T1000 (cell line): Measurements from ENCODE around the gene NLN.

Experiments used
- DNase-seq: peaks from one replicate; lab custom pipeline; 2025; ENCODE audit warnings: mixed read lengths; lab: John Stamatoyannopoulos, UW

The NLN gene

DNA sequence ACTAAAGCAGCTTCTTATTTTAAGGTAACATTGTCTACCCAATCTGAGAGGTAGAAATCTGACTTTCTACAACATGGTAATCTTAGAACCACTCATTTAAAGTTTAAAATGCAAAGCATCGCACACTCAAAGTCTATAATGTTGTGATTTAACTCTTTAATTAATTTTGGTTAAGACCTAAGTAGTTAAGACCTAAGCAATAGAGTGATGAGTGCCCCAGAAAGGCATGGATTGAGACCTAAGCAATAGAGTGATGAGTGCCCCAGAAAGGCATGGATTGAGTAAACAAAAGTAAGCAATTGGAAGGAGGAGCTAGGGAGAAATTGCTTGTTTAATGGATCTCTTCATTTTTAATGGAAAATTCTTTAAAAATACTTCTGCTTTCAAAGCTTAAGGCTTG, 86.8 kb downstream of the NLN start:
- no peak for DNase-seq

DNA sequence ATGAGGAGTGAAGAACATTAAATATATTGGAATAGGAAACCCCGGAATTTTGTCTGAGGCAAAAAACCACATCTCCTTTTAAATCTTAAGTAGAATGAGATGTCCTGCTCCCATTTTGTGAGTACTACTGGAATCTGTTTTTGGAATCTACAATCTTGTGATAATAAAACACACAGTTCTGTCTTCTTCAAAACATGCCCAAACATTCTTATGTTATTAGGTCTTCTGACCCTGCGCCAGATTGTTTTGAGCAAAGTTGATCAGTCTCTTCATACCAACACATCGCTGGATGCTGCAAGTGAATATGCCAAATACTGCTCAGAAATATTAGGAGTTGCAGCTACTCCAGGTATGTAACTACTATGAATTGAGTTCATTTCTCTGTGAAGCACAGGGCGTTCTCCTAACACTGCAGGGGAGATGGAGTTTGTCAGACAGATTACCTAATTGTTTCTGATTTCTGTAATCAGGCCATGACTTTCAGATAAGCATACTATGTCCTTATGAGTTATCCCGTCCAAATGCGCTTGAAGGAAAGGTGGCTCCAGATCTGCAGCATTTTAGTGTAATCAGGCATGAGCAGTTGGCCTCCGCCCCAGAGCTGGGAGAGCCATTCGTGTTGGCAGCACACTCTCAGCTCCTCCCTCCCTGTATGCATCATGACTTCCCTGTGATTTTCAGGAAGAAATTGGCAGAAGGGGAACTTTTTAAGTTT, 88.0 kb downstream of the NLN start:
- DNase-seq = no peak

DNA sequence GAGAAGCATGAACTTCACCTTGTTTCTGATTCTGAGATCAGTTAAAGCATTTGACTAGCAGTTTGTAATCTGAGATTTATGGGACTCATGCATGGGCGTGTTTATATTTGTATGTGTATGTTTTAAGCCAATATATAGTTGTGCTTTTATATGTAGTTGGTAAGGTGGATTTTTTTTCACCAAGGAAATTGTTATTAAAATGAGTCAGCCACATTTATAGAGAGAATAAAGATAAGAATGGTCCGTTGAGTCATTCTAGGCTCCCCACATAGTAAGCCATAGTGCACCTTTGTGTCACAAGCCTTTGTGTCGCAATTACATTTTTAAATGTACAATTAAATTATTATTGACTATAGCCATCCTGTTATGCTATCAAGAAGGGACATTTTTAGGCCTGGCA, 89.0 kb downstream of the NLN start:
- no peak for DNase-seq

DNA sequence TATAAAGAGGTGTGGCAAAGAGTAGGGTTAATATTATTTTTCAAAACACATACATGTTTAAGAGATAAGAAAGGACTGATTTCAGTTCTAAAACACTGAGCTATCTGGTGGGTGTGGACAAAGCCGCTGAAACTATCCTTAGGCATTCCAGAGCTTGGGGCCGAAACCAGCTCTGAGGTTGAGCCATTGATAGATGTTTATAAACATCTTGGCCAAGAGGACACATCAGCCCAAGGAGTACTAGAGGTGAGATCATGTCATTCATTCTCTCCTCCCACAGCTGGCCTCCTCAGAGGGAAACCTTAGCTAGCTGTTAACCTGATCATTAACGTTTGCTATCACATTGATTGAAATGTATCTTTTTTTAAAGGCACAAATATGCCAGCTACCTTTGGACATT, 89.9 kb downstream of the NLN start:
- DNase-seq = no peak

DNA sequence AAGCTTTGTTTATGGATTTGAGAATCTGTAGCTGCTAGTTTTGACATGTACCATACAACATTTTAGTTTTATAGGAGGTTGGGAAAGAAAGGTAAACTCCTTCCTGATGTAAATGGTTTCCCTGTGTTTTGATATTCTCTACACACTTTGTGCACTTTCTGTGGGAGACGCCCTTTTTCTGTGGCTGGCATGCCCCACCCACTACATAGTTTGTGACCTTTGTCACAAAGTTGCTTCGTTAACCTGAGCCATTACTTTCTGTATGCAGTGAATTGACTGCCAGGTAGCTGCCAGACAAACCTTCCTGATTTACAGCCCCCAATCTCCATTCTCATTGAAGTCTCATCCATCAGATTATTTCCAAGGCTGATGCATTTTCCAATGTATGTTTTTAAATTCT, 90.6 kb downstream of the NLN start:
- DNase-seq = no peak

DNA sequence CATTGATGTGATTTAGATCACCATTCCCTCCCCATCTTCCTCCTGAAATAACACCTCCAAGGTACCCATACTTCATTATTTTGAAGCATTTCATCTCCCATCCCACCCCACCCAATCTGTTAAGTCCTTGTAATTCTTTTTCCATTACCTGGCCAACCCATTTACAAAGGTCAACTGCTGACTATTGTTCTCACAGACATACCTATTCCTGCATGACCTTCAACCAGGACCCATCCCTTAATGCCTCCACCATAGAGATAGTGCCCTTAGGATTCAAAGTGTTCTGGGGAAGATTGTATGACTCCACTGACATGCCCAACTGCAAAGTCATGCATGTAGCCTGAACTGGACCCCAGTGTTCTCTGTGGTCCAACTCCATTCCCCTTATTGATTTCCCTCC, 91.2 kb downstream of the NLN start:
- no peak for DNase-seq

DNA sequence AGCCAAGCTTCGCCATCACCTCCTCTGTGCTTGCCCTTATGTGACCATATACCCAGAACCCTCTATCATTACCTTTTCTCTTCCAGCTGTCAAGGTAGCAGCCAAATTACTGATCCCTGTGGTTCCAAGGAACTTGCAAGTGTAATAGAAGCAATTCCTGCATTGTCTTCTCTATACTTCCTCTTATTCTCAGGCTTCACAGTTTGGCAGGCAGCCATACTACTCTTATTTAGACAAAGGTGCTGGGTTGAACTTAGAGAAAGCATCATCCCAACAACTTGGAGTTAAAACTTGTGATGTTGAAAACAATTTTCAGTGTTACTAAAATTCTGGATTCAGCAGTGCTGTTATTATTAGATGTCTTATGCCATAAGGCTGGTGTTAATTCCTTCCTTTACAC, 93.2 kb downstream of the NLN start:
- no peak for DNase-seq

DNA sequence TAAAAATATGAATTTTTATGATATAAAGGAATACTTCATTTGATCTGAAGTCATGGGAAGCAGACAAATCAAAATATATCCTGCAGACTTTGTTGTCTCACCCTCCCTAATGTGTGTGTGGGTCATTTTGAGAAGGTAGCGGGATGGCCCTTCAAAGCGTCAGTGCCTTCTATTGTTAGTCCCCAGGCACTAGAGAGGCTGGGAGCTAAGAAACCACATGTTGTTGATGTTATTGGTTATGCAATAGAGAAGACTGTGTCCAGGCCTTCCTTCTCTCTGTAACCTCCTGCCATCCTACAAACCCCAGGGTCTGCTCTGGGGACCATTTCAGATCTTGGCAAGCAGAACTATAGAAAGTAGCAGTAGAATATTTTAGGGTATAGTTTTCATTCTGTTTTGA, 94.7 kb downstream of the NLN start:
- no peak for DNase-seq

DNA sequence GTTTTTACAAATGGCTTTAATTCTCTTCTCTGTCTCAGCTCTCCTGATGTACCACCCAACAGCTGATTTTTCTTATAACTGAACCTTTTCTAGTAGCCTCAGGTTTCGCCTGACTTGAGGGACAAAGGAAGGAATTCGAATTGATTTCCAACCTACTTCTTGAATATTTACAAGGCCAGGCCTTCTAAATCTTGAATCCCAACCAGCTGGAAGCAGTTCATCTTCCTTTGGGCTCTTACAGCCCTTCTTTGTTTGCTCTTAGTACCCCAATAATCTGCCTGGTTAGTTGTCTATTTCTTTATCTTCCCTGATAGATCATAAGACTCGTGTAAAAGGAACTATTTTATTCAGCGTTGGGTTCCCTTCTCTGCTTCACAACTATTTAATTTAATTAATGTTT, 95.9 kb downstream of the NLN start:
- no peak for DNase-seq

DNA sequence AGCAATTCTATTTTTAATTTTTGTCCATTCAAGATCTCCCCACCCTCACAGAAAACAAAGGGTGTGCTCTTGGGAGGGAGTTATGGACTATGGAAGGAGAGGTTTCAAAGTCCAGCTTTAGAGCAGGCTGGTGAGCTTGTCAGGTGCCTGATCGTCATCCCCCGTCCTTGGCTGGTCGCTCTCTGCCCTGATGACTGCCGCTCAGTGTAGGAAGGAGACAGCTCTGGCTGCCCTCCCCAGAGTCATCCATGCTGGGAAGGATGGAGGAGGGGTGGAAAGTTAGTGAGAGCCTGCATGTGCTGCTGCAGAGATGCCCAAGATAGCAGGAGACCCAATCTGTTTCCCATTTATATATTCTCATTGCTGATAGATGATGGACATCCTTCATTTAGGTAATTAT, 96.6 kb downstream of the NLN start:
- no peak for DNase-seq

DNA sequence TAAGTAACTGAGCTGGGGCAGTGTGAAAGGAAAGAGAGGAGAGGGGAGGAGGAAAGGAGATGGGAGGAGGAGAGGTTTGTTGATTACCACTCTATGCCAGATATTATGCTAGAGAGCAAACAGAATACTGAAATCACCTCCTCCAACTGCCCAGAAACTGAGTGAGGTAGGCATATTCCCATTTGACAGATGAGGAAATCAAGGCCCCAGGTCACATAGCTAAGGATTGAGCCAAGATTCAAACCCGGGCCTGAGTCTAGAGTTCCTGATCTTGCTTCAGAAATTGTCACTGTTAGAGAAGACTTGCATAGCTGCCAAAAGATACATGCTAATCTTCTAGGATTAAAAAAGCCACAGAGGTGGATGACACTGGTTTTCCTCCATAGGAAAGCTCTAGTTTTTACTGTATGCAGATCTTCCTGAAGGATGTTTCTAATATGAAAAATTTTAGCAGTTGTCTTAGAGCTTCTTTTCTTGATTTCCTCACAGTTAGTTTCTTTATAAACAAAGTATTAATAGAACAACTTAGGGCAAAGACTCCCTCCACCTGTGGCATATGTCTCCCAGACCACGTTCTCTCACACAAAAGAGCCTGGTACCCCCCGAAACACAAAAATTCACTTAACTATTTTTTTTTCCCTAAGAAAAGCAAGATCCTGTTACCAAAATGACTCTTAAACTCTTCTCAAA, 97.4 kb downstream of the NLN start:
- no peak for DNase-seq

DNA sequence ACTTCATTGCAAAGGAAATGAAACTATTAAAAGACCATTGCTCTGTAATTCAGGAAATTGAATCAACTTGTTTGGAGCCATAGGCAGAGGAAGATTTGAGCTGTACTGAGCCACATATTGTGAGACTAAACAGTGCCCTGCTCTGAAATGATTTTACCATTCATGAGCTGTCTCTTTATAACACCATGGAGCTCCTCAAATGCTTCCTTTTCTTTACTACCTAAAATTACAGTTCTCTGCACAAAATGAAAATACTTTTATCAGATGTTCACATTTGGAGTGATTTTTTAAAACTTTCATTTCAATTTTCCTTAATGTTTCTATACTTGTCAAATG, 97.9 kb downstream of the NLN start:
- DNase-seq = no peak

DNA sequence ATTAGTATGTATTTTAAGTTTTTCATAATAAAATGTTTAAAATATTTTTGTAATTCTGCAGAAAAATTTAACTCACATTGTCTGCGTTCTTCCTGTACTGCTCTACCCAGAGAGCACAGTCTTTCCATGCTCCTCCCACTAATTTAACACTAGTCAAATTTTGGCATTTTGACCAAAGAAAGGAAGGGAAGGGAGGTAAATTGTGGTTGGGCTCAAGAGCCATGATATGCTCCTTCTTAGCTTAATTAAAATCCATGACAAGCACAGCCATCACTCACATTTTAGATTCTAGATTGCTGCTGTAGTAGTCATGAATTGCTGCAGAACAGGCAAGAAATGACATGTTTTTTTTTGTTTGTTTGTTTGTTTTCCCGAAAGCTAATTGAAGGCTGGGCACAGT, 98.4 kb downstream of the NLN start:
- no peak for DNase-seq

DNA sequence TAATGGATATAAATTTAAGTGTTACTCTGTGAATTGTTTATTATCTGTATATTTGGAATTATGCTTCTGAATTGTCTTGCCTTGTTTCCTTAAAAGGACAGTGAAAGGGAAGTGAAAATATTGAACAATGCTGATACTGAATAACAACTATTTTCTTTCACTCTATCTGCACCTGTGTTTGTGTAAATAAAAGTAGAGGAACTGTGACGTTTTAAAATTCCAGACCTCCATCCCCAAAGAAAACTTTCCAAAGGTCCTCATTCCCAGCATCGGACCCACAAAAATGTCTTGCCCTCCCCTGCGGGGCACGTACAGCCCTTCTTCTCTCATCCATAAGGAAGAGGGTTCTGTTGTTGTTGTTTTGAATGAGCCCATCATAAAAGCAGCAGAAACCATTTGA, 100.0 kb downstream of the NLN start:
- DNase-seq = no peak

DNA sequence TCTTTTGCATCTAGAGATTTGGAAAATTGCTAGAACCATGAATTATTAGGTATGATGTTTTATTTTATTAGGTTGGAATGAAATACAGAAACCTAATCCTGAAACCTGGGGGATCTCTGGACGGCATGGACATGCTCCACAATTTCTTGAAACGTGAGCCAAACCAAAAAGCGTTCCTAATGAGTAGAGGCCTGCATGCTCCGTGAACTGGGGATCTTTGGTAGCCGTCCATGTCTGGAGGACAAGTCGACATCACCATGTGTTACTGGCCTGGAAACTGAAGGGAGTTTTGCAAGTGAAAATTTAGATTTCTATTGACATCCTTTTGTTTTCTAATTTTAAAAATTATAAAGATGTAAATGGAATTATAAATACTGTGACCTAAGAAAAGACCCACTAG, 100.7 kb downstream of the NLN start:
- no peak for DNase-seq

DNA sequence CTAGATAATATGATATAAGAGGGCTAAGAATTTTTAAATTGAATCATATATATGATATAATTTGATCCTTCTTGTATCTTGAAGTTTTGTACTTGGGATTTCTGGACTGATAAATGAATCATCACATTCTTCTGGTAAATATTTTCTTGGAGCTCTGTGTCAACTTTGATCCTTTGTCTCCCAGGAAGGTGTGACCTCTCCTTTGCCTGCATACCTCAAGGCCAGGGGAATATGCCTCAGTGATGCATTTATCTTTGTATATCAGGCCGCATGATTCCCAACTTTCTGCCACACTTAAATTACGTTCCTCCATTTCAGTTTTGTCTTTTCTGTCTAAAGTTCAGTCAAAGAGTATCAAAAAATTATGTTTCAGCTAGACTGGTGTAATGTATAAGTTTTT, 101.2 kb downstream of the NLN start:
- no peak for DNase-seq

DNA sequence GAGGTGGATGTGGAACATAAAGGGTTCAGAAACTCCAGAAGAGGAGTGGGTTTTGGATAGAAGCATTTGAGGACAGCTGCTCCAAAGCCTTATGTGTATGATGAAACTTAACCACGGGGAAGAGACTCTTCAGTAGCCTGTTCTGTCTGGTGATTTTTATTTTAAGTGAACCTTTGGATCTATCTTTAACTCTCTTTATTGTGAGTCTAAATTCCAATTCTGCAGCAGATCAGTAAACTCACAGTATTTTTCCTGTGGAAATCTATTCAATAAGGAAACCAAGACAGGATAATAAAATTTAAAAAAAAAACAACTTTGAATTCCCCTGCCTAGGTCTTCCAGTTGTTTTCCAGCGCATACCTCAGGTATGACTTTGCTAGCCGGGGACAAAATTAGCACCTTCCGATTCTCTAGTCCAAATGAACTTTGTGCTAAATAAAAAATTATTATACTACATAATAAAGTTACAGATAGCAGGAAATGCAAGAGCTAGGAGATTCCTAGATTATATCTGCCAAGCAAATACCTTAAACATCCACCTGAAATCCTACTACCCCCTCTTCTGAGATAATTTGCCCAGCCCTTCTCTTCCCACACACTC, 101.9 kb downstream of the NLN start:
- DNase-seq = no peak

DNA sequence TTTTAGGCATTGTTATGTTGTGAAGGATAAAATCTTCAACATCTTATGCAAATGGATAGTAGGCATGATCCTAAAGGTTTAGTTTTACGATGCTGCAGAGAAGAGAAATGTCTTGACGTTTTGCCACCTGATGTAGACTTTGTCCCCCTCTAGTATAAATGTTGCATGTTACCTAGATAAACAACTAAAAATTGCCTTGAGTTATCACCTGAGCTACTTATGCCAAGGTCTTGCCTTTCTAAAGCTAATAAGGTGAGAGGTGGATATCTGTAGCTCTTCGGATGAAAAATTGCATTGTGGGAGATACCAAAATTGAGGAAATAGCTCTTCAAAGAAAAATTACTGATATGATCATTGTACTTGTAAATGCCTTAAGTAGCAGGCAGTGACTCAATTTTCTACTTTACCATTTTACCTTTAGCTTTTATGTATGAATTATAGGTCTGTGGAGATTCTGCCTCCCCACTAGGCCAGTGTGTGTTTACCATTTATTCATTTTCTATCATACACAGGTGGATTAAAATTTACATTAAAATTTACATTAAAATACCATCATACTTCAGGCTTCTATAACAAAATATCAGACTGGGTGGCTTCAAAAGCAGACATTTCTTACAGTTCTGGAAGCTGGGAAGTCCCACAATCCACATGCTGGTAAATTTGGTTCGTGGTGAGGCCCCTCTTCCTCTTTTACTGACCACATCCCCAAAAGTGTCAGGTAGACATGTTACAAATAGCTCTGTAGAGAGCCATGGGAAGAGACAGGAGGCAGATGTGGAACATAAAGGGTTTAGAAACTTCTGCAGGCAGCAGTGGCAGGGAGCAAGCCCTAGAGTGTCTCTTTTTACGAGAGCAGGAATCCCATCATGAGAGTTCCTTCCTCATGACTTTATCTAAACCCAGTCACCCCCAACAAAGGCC, 103.7 kb downstream of the NLN start:
- DNase-seq = no peak

DNA sequence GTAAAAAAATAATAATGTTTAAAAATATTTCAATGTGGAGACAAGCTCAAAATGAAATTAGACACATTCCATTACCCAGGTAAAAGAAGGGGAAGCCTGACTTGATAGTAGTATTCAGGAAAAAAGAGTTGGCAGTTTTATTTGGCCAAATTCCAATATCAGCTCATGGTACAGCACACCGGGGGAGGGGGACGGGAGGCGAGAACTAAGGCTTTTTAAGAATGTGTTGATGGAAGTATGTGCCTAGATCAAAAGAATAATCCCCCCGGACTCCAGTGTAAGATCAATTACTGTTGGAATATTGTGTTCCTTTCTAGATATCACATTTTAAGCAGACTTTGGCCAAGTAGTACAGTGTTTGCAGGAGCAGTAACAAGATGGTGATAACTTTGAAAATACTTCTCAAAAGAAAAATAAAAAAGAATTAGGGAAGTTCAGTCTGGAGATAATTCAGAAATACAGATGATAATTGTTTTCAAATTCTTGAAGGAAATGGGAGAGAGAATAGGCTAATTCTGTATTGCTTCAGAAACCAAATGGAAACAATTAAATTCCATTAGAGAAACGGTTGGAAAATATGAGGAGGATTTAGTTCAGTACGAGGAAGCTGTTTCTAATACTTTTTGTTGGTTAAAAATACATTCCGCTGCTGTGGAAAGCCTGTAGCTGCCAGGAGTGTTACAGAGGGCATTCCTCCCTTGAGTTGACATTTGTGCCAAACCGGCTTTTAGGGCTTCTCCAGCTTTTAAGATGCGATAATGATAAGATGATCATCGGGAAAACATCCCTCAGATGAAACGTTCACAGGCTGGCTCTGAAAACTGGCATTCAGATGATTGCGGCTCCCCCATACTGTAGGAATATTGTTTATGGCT, 106.3 kb downstream of the NLN start:
- DNase-seq = no peak

DNA sequence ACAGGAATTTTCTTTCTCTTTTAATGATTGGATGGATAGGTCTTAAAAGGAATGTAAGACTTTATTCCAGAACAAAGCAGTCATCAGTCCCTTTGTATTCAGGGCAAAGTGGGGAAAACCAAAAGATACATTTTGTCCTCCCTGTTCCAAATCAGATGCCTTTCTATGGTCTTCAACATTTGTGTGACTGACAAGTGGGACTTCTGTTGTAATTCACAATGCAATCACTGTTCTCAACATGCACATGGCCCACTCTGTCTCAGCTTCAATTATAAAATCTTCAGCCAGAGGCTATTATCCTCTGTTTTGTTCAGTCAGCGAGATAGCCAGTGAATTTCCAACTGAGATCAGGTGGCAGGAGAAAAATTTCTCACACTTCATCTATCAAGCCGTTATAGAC, 108.9 kb downstream of the NLN start:
- no peak for DNase-seq

DNA sequence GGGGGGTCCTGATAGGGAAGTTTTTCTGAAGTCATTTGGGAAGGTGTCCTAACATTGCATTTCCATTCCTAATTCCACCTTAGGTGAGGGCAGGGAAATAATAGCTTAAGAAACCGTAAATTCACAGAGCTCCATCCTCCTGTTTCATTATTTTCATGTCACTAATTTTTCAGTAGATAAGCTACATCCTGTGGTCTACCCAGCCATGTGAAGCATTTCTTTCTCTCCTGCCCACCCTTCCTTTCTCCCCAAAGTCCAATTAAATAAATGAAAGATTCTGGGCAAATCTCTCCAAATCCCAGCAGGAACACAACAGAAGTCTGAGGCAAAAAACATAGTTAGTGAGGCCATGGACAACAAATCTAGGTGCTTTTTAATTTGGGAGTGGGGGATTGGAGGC, 109.3 kb downstream of the NLN start:
- no peak for DNase-seq

DNA sequence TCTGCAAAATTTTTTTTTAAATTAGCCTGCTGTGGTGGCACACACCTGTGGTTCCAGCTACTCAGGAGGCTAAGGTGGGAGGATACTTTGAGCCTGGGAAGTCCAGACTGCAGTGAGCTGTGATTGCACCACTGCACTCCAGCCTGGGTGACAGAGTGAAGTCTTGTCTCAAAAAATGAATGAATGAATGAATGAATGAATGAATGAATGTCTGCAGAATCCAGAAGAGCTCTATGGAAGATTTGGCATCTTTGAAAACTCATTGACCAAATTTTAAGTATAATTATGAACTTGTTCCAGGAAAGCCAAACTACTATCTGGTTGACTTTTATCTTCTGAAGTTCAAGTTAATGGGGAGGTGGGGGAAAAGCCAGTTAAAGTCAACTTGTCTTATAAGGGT, 110.1 kb downstream of the NLN start:
- DNase-seq = no peak
